GM19463 (cell line): ENCODE data around the gene PTPRN2.
"Not testable (repeated sequence)": the region's sequence is repeated elsewhere in the genome, so short reads cannot be mapped to it uniquely, and the experiment has no call there.

Source experiments
- ATAC-seq: cut with Tn5 transposase; IDR thresholded peaks from one replicate; pipeline ENCODE4 v1.9.1; 2021; ENCODE audit warnings: mild to moderate bottlenecking, moderate library complexity; ENCODE audit not compliant: unreplicated experiment

The PTPRN2 gene

GRCh38 chr7:158289231-158289630 is 298.4 kb downstream of the PTPRN2 start:
- no peak for ATAC-seq

GRCh38 chr7:158286210-158286609 is 301.4 kb downstream of the PTPRN2 start:
- ATAC-seq, result no peak

- ATAC-seq, result no peak
These were observed 302.2 kb downstream of the PTPRN2 start for GRCh38 chr7:158285383-158285770.

- no peak for ATAC-seq
These were observed 302.8 kb downstream of the PTPRN2 start for GRCh38 chr7:158284617-158285382.

- ATAC-seq, result no peak
These were observed 303.5 kb downstream of the PTPRN2 start for GRCh38 chr7:158284121-158284520.

GRCh38 chr7:158283016-158283974 is 304.3 kb downstream of the PTPRN2 start:
- ATAC-seq, result no peak

- no peak for ATAC-seq
These were observed 305.1 kb downstream of the PTPRN2 start for GRCh38 chr7:158282461-158283001.

GRCh38 chr7:158281441-158281840 is 306.2 kb downstream of the PTPRN2 start:
- no peak for ATAC-seq

GRCh38 chr7:158280448-158281144 is 307.0 kb downstream of the PTPRN2 start:
- no peak for ATAC-seq

GRCh38 chr7:158279539-158280447 is 307.8 kb downstream of the PTPRN2 start:
- ATAC-seq, result no peak

- no peak for ATAC-seq
These were observed 308.8 kb downstream of the PTPRN2 start for GRCh38 chr7:158278745-158279320.

- no peak for ATAC-seq
These were observed 310.1 kb downstream of the PTPRN2 start for GRCh38 chr7:158277219-158278141.

GRCh38 chr7:158276414-158277218 is 311.0 kb downstream of the PTPRN2 start:
- no peak for ATAC-seq

GRCh38 chr7:158275711-158276413 is 311.8 kb downstream of the PTPRN2 start:
- ATAC-seq, result no peak

- ATAC-seq, result no peak
These were observed 312.6 kb downstream of the PTPRN2 start for GRCh38 chr7:158274996-158275395.

GRCh38 chr7:158274404-158274811 is 313.2 kb downstream of the PTPRN2 start:
- no peak for ATAC-seq

- not testable (repeated sequence) for ATAC-seq
These were observed 313.8 kb downstream of the PTPRN2 start for GRCh38 chr7:158273756-158274342.
